ENCODE results near the gene PRR15L.

The PRR15L gene

DNA sequence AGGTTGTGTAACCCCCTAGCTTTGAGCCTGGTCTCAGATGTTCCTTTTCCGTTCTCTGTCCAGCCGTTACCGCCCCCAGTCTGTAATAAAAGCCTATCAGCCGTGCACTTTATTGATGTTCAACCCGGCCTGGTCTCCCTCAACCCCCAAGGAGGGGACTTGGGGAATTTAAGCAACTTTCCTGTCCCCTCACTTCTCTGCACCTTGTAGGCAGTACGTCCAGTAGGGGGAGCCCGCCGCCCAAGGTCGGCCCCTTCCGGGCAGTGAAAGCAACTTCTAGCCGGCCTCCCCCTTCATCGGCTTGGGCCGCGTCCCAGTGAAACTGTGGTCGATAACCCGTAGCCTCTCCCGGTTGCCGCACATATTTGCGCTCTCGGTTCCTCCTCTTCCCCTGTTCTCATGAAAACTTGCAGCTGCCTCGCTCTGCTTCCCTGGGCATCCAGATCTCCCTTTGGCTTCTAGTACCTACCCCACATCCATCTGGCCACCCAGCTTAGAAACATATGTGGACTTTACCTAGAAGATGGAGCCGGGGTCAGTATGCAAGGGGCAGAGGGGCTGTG is 8.4 kb downstream of the PRR15L start:
- H3K36me3 ChIP-seq: no peaks in the 10 kb centered on the region
- H3K4me3 ChIP-seq (ENCODE audit: low read depth in 1 of 2, low read length in 1 of 2): peak overlapping the region; percentile 37 to 45
- TF ChIP-seq, protein P1, sequence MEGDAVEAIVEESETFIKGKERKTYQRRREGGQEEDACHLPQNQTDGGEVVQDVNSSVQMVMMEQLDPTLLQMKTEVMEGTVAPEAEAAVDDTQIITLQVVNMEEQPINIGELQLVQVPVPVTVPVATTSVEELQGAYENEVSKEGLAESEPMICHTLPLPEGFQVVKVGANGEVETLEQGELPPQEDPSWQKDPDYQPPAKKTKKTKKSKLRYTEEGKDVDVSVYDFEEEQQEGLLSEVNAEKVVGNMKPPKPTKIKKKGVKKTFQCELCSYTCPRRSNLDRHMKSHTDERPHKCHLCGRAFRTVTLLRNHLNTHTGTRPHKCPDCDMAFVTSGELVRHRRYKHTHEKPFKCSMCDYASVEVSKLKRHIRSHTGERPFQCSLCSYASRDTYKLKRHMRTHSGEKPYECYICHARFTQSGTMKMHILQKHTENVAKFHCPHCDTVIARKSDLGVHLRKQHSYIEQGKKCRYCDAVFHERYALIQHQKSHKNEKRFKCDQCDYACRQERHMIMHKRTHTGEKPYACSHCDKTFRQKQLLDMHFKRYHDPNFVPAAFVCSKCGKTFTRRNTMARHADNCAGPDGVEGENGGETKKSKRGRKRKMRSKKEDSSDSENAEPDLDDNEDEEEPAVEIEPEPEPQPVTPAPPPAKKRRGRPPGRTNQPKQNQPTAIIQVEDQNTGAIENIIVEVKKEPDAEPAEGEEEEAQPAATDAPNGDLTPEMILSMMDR (IDR thresholded peaks at IDR 0.05): peak; percentile 80
- peaks cover 10 to 11% of the 10 kb centered on the region in 2 experiments for H3K4me1 ChIP-seq (ENCODE audit: control insufficient read depth in 1 of 2, insufficient read depth in 1 of 2, low read depth in 1 of 2, low read length in 1 of 2)
- H3K9me3 ChIP-seq: no peaks in the 10 kb centered on the region
- H3K27me3 ChIP-seq: no peaks in the 10 kb centered on the region
- H3K27ac ChIP-seq: peak overlapping the region; percentile 43

DNA sequence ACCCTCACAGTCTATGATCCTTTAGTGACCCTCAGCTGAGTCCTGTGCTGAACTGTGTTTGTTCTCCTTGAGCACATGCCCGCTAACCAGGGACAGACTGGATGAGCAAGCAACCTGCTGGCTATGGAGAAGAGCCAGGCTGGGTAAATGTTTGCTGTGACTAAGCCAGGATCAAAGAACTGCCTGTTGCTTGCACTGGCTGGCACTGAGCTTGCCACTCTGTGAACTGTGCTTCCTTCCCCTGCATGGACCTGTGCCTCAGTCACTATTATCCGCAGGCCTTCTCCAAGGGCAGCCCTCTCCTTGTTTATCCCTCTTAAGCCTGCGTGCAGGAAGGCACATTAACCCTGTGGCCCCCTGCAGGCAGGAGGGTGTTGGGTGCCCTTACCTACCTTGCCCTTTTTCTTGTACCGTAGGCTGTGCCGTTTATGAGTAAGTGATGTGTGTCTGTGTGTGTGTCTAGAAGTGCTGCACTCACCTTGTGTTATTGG is 8.9 kb downstream of the PRR15L start:
- no peaks in the 10 kb centered on the region for H3K36me3 ChIP-seq
- TF ChIP-seq, protein P1 (IDR thresholded peaks at IDR 0.05): no peak
- H3K4me3 ChIP-seq (ENCODE audit: low read depth in 1 of 2, low read length in 1 of 2): peak overlapping the region in 1 of 2 experiments; percentile 37

DNA sequence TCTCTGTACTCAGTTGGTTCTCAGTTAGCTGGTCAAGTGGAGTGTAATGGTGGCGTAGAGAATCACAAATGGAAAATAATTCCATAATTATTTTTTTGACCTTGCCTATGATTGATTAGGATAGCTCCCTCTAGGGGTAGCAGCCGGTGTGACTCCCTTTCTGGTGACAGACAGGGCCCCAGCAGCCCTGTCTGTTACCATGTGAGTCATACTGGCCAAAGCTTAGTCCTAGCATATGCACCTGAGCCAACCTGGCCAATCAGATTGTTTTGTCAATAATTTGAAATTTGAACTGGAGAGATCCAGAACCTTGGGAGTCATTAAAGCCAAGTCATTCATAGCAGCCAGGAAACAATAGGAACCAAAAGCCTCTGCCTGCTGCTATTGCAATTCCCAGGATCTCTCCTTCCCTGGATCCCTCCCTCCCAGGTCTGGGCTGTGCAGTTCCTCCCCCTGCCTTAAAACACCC is 10.7 kb downstream of the PRR15L start:
- TF ChIP-seq, protein P1 (IDR thresholded peaks at IDR 0.05): peak; percentile 67
- H3K9me3 ChIP-seq: no peaks in the 10 kb centered on the region

More for the DNA sequence above, 8.9 kb downstream of the PRR15L start:
- Histone ChIP-seq H3K4me1 (ENCODE audit: control insufficient read depth in 1 of 2, insufficient read depth in 1 of 2, low read depth in 1 of 2, low read length in 1 of 2) (peaks cover 10 to 11% of the 10 kb centered on the region in 2 experiments), H3K27ac (no peak overlapping the region), H3K9me3 (no peaks in the 10 kb centered on the region), H3K27me3 (no peaks in the 10 kb centered on the region)

DNA sequence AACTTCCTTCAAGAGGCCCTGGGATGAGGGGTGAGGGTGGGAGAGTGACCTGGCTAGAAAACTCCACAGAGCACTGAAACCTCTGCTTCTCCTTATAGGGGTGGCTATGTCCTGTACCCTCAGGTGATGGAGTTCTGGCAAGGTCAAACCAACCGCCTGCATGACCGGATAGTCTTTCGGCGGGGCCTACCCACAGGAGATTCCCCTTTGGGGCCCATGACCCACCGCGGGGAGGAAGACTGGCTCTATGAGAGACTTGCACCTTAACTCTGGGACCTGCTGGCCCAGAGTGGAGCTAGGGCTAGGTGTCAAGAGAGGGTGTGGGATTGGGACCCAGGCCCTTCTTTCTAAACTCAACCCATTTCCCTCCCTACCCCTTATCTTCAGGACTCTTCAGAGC is 11.2 kb downstream of the PRR15L start:
- Histone ChIP-seq H3K27me3 (no peaks in the 10 kb centered on the region), H3K36me3 (no peaks in the 10 kb centered on the region), H3K4me3 (ENCODE audit: low read depth in 1 of 2, low read length in 1 of 2) (no peak overlapping the region), H3K27ac (no peak overlapping the region), H3K9me3 (no peaks in the 10 kb centered on the region), H3K4me1 (ENCODE audit: control insufficient read depth in 1 of 2, insufficient read depth in 1 of 2, low read depth in 1 of 2, low read length in 1 of 2) (peaks cover 17 to 19% of the 10 kb centered on the region in 2 experiments)
- TF ChIP-seq, protein P1 (IDR thresholded peaks at IDR 0.05): no peak

More for the DNA sequence above, 10.7 kb downstream of the PRR15L start:
- peaks cover 13 to 14% of the 10 kb centered on the region in 2 experiments for H3K4me1 ChIP-seq (ENCODE audit: control insufficient read depth in 1 of 2, insufficient read depth in 1 of 2, low read depth in 1 of 2, low read length in 1 of 2)
- no peak overlapping the region for H3K4me3 ChIP-seq (ENCODE audit: low read depth in 1 of 2, low read length in 1 of 2)
- H3K36me3 ChIP-seq: no peaks in the 10 kb centered on the region
- no peak overlapping the region for H3K27ac ChIP-seq
- no peaks in the 10 kb centered on the region for H3K27me3 ChIP-seq

DNA sequence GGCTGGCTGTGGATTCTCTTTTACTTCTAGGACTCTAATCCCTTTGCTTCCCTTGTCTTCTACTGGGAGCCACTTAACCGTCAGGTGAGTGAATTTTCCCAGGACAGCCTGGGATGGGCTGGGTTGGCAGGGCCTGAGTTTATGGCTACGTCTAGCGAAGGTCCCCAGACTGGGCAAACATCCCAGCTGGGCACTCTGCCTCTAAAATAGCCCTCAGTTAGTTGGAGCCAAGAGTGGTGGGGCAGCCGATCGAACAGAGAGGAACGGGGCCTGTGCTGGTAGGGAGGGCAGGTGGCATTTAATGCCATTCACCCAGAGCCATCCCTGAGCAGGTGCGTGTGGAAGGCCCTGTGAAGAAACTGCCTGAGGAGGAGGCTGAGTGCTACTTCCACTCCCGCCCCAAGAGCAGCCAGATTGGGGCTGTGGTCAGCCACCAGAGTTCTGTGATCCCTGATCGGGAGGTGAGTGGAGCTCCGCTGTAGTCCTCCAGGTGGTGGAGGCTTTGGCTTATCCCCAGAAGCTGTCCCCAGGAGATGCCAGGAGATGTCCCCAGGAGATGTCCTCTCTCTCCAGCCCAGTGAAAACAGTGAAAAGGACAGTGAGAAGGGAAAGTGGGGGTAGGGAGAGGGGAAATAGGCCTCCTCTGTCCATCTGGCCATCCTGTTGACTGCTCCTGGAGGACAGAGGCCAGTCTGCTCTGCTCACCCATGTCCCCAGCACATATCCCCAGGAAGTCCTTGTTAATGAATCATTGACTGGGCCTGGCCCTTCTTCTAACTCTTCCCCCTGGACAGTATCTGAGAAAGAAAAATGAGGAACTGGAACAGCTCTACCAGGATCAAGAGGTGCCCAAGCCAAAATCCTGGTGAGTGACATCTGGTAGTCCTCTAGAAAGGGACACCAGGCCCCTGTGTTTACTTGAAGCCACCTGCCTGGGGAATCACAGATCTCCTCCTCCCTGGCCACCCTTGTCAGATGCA is 11.9 kb downstream of the PRR15L start:
- Histone ChIP-seq H3K27ac (no peak overlapping the region), H3K4me1 (ENCODE audit: control insufficient read depth in 1 of 2, insufficient read depth in 1 of 2, low read depth in 1 of 2, low read length in 1 of 2) (peaks cover 21 to 24% of the 10 kb centered on the region in 2 experiments), H3K27me3 (no peaks in the 10 kb centered on the region), H3K4me3 (ENCODE audit: low read depth in 1 of 2, low read length in 1 of 2) (no peak overlapping the region), H3K36me3 (no peaks in the 10 kb centered on the region), H3K9me3 (no peaks in the 10 kb centered on the region)
- TF ChIP-seq, protein P1 (IDR thresholded peaks at IDR 0.05): no peak
